Mesenchymal stem cell (in vitro differentiated cells and primary cell): ENCODE results near the gene RXFP2.

Source experiments
- DNase-seq: peaks from one replicate; pipeline ENCODE4 v3.0.0-alpha.2; 2013
- H2AFZ ChIP-seq: one replicate; pipeline ENCODE4 v1.6.1; 2013; ENCODE audit warnings: low read depth, mild to moderate bottlenecking, control low read depth, inconsistent platforms, low read length, moderate library complexity
- H2AK5ac ChIP-seq: 2 replicates; pipeline ENCODE4 v1.6.1; 2013; ENCODE audit warnings: low read length, moderate library complexity, mild to moderate bottlenecking, inconsistent platforms; ENCODE audit not compliant: severe bottlenecking
- H2BK120ac ChIP-seq: one replicate; pipeline ENCODE4 v1.6.1; 2013; ENCODE audit warnings: low read depth, mild to moderate bottlenecking, inconsistent platforms, low read length, moderate library complexity
- H2BK12ac ChIP-seq, 2 experiments: one replicate each; pipeline ENCODE4 v1.6.1; 2013; ENCODE audit warnings: inconsistent platforms in 2 of 2, low read length in 2 of 2, mild to moderate bottlenecking in 2 of 2, moderate library complexity in 2 of 2, control low read depth in 1 of 2
- H2BK15ac ChIP-seq: one replicate; pipeline ENCODE4 v1.6.1; 2013; ENCODE audit warnings: mild to moderate bottlenecking, low read depth, inconsistent platforms; ENCODE audit not compliant: poor library complexity, severe bottlenecking
- H2BK5ac ChIP-seq: 2 replicates; pipeline ENCODE4 v1.6.1; 2013; ENCODE audit warnings: low read depth, mild to moderate bottlenecking, low read length, control low read depth, inconsistent platforms; ENCODE audit not compliant: poor library complexity, severe bottlenecking
- H3K14ac ChIP-seq, 2 experiments: one replicate each; pipeline ENCODE4 v1.6.1; 2013; ENCODE audit warnings: inconsistent platforms in 2 of 2, low read length in 2 of 2, control low read depth in 1 of 2, mild to moderate bottlenecking in 1 of 2, moderate library complexity in 1 of 2
- H3K18ac ChIP-seq, 2 experiments: one replicate each; pipeline ENCODE4 v1.6.1; 2013; ENCODE audit warnings: inconsistent platforms in 2 of 2, low read length in 2 of 2, control low read depth in 1 of 2, low read depth in 1 of 2, mild to moderate bottlenecking in 1 of 2
- H3K23ac ChIP-seq, 2 experiments: one replicate each; pipeline ENCODE4 v1.6.1; 2013; ENCODE audit warnings: inconsistent platforms in 2 of 2, low read length in 2 of 2, mild to moderate bottlenecking in 2 of 2, moderate library complexity in 2 of 2, control low read depth in 1 of 2
- H3K27ac ChIP-seq: 2 replicates; pipeline ENCODE4 v1.5.1; 2013; ENCODE audit warnings: mild to moderate bottlenecking, moderate library complexity, low read length, control low read depth, inconsistent platforms; ENCODE audit not compliant: poor library complexity, severe bottlenecking
- H3K27me3 ChIP-seq, 2 experiments: 2 replicates each; pipeline versions ENCODE4 v1.6.1 to v1.7.0; 2013; ENCODE audit warnings: low read length in 2 of 2, mild to moderate bottlenecking in 2 of 2, moderate library complexity in 2 of 2, control low read depth in 1 of 2, inconsistent platforms in 1 of 2; ENCODE audit not compliant: control insufficient read depth in 1 of 2, insufficient read depth in 1 of 2
- H3K36me3 ChIP-seq, 2 experiments: 2 replicates each; pipeline versions ENCODE4 v1.6.1 to v1.7.0; 2013; ENCODE audit warnings: low read length in 2 of 2, control low read depth in 1 of 2, inconsistent platforms in 1 of 2, low read depth in 1 of 2, mild to moderate bottlenecking in 1 of 2; ENCODE audit not compliant: insufficient read depth in 2 of 2, control insufficient read depth in 1 of 2
- H3K4ac ChIP-seq, 2 experiments: one replicate each; pipeline ENCODE4 v1.6.1; 2013; ENCODE audit warnings: inconsistent platforms in 2 of 2, low read length in 2 of 2, mild to moderate bottlenecking in 2 of 2, moderate library complexity in 2 of 2, control low read depth in 1 of 2, low read depth in 1 of 2
- H3K4me1 ChIP-seq: 2 replicates; pipeline ENCODE4 v1.6.1; 2013; ENCODE audit warnings: low read depth, low read length, control low read depth; ENCODE audit not compliant: control insufficient read depth, insufficient read depth
- H3K4me2 ChIP-seq: 2 replicates; pipeline ENCODE4 v1.6.1; 2013; ENCODE audit warnings: low read length, mild to moderate bottlenecking, inconsistent platforms; ENCODE audit not compliant: poor library complexity, severe bottlenecking
- H3K4me3 ChIP-seq, 2 experiments: 2 replicates each; pipeline versions ENCODE4 v1.5.1 to v1.7.0; 2013; ENCODE audit warnings: low read length in 2 of 2, mild to moderate bottlenecking in 2 of 2, control low read depth in 1 of 2, low read depth in 1 of 2; ENCODE audit not compliant: insufficient read depth in 1 of 2
- H3K79me1 ChIP-seq: replicated peaks from 2 replicates; pipeline ENCODE4 v1.6.1; 2013; ENCODE audit warnings: mild to moderate bottlenecking, control low read depth, low read length, inconsistent platforms; ENCODE audit not compliant: poor library complexity, severe bottlenecking
- H3K9ac ChIP-seq: 2 replicates; pipeline ENCODE4 v1.7.0; 2013; ENCODE audit warnings: mild to moderate bottlenecking, low read length, moderate library complexity
- H3K9me3 ChIP-seq: 2 replicates; pipeline ENCODE4 v1.7.0; 2013; ENCODE audit warnings: mild to moderate bottlenecking, low read length; ENCODE audit not compliant: control insufficient read depth
- H4K8ac ChIP-seq: one replicate; pipeline ENCODE4 v1.6.1; 2013; ENCODE audit warnings: inconsistent platforms, mild to moderate bottlenecking, low read length, moderate library complexity
- H4K91ac ChIP-seq: one replicate; pipeline ENCODE4 v1.6.1; 2013; ENCODE audit warnings: mild to moderate bottlenecking, low read length, inconsistent platforms
- WGBS: methylation state at CpG from one replicate; pipeline ENCODE4 v1.1.7; 2013; ENCODE audit warnings: mixed read lengths; 5-methylcytosine and 5-hydroxymethylcytosine counted together

Gene RXFP2

DNA sequence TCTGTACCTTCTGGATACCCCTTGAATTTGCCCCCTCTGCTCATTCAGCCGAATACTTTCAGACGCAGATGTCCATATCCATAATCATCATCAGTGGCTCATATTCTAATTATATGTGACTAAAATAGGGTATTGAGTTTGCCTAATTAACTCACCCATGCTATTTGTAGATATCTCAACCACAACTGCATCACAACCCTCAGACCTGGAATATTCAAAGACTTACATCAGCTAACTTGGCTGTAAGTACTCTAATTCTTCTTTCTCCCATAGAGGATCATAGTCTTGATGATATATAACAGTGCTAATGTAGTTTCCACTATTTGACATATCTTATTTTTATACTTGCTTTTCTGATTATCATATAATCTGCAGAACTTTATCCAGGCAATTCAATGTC is 35.8 kb downstream of the RXFP2 start:
- Histone ChIP-seq H2BK5ac (no peak overlapping the region), H3K4me1 (no peaks in the 10 kb centered on the region), H3K4ac (no peak overlapping the region), H3K18ac (no peak overlapping the region), H3K4me3 (no peak overlapping the region), H3K14ac (no peak overlapping the region), H3K23ac (no peak overlapping the region), H3K36me3 (no peaks in the 10 kb centered on the region), H4K91ac (no peak overlapping the region), H2BK12ac (no peak overlapping the region), H2AFZ (no peak overlapping the region), H3K4me2 (no peak overlapping the region), H3K27ac (no peak overlapping the region), H3K27me3 (no peaks in the 10 kb centered on the region), H2AK5ac (no peak overlapping the region), H3K79me1 (no peaks in the 10 kb centered on the region), H3K9me3 (no peaks in the 10 kb centered on the region), H2BK15ac (no peak overlapping the region), H3K9ac (peak overlapping the region; percentile 46), H4K8ac (no peak overlapping the region), H2BK120ac (no peak overlapping the region)
- no CpG with 5 or more reads among the region's 2 CpGs for WGBS
- no peak for DNase-seq

DNA sequence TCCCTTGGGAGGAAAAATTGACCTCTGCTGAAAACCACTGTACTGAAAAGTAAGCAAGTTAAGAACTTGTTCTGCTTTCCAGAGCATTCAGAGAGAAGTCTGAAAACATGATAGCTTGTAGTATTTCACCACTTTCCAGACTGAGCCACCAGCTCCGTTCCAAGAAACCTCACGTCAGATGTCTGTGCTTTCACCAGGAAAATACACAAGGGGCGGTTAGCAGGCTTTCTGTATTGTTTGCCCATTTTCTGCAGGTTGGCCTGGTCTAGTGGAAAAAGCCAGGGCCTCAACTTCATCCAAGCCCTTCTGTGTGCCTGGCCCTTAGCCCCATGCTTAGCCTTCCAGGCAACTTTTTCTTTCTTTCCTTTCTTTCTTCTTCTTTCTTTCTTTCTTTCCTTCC is 36.4 kb downstream of the RXFP2 start:
- Histone ChIP-seq H2BK5ac (no peak overlapping the region), H3K4me3 (no peak overlapping the region), H4K91ac (no peak overlapping the region), H3K9ac (peak overlapping the region; percentile 46), H4K8ac (no peak overlapping the region), H2AK5ac (no peak overlapping the region), H3K27me3 (no peaks in the 10 kb centered on the region), H3K4ac (no peak overlapping the region), H3K79me1 (no peaks in the 10 kb centered on the region), H2BK12ac (no peak overlapping the region), H3K18ac (no peak overlapping the region), H3K4me1 (no peaks in the 10 kb centered on the region), H2BK120ac (no peak overlapping the region), H3K9me3 (no peaks in the 10 kb centered on the region), H3K27ac (no peak overlapping the region), H2BK15ac (no peak overlapping the region), H3K4me2 (no peak overlapping the region), H2AFZ (no peak overlapping the region), H3K36me3 (no peaks in the 10 kb centered on the region), H3K23ac (no peak overlapping the region), H3K14ac (no peak overlapping the region)
- no peak for DNase-seq
- 87% methylated on average over 3 of the region's 3 CpGs for WGBS

DNA sequence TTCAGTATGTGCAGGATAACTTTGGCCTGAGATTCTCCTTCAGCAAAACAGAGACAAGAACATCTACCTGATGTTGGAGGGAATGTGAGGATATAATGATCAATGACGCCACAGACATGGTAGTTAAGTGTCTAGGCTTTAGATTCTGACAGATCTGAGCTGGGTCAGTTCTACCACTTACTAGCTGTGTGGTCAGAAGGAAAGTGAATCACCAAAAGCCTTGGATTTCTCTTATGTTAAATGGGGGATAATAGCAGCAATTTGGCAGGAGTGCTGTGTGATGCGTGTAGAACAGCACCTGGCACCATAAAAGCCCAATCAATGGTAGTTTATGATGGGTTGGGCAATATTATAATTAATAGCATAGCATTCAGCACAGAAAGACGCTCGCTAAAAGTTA is 41.7 kb downstream of the RXFP2 start:
- no peak overlapping the region for H3K27ac ChIP-seq
- no peak overlapping the region for H3K9ac ChIP-seq
- no peak for DNase-seq
- no peak overlapping the region for H4K8ac ChIP-seq
- H2BK120ac ChIP-seq, result no peak overlapping the region
- no peak overlapping the region for H2BK12ac ChIP-seq
- H3K18ac ChIP-seq, result no peak overlapping the region
- H3K4ac ChIP-seq, result no peak overlapping the region
- H3K79me1 ChIP-seq, result no peaks in the 10 kb centered on the region
- no peak overlapping the region for H3K23ac ChIP-seq
- H3K14ac ChIP-seq, result no peak overlapping the region
- no peaks in the 10 kb centered on the region for H3K27me3 ChIP-seq
- H2BK5ac ChIP-seq, result no peak overlapping the region
- H2AK5ac ChIP-seq, result no peak overlapping the region
- 83% methylated on average over 1 of the region's 4 CpGs for WGBS
- H3K4me3 ChIP-seq, result no peak overlapping the region
- no peaks in the 10 kb centered on the region for H3K4me1 ChIP-seq
- no peak overlapping the region for H3K4me2 ChIP-seq
- no peak overlapping the region for H2BK15ac ChIP-seq
- H4K91ac ChIP-seq, result no peak overlapping the region
- H3K9me3 ChIP-seq, result no peaks in the 10 kb centered on the region
- H3K36me3 ChIP-seq, result no peaks in the 10 kb centered on the region
- H2AFZ ChIP-seq, result no peak overlapping the region

DNA sequence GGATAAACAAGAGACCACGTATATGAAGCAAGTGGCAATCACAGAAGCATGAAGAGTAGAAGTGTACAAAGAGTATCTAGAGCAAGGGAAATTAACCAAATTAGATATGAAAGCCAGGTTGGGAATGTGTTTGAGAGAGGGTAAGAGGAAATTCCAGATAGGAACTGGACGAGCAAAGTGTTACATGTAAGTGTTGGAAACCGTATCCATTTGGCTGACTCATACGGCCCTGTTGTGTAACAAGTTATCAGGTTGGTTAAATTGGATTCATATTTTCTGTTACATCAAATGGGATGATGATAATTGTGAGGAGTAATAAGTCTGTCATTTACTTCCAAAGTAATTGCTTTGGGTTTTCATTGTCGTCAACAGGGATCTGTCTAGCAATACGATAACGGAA is 46.7 kb downstream of the RXFP2 start:
- no peak overlapping the region for H2AFZ ChIP-seq
- no peak overlapping the region for H3K27ac ChIP-seq
- H2AK5ac ChIP-seq, result no peak overlapping the region
- no peak overlapping the region for H2BK5ac ChIP-seq
- no peak overlapping the region for H3K9ac ChIP-seq
- H2BK12ac ChIP-seq, result no peak overlapping the region
- H3K4me2 ChIP-seq, result no peak overlapping the region
- no peaks in the 10 kb centered on the region for H3K79me1 ChIP-seq
- H3K9me3 ChIP-seq, result no peaks in the 10 kb centered on the region
- DNase-seq, result no peak
- no peaks in the 10 kb centered on the region for H3K36me3 ChIP-seq
- H4K91ac ChIP-seq, result no peak overlapping the region
- H2BK15ac ChIP-seq, result no peak overlapping the region
- no peak overlapping the region for H3K14ac ChIP-seq
- WGBS, result 77% methylated on average over 7 of the region's 7 CpGs
- H3K23ac ChIP-seq, result no peak overlapping the region
- H3K4me3 ChIP-seq, result no peak overlapping the region
- peaks cover 2% of the 10 kb centered on the region for H3K4me1 ChIP-seq
- no peak overlapping the region for H3K18ac ChIP-seq
- no peak overlapping the region for H4K8ac ChIP-seq
- H2BK120ac ChIP-seq, result no peak overlapping the region
- H3K27me3 ChIP-seq, result no peaks in the 10 kb centered on the region
- H3K4ac ChIP-seq, result no peak overlapping the region
